K562 (cell line): Measurements from ENCODE around the gene MAZ. TPM values are rescaled to one million over a fixed set of nuclear protein-coding genes. Genes with fewer than 3 reads are reported as not detected.
A peak's percentile ranks its signal among the peaks of the same experiment; 100 is the strongest.

Experiments
- BACH1 ChIP-seq: fragments of 200-800 bp; sonication (Bioruptor generic); IDR thresholded peaks from 2 replicates; pipeline ENCODE4 v1.6.1; 2016; ENCODE audit warnings: missing genetic modification characterization, missing compliant biosample characterization
- CBX8 ChIP-seq: fragments of 200-600 bp; sonication (generic); IDR thresholded peaks from 2 replicates; pipeline ENCODE4 v1.6.1; 2012; ENCODE audit warnings: borderline replicate concordance, mixed run types, low read depth, mild to moderate bottlenecking, moderate library complexity, mixed read lengths, low read length, control low read depth, inconsistent platforms; ENCODE audit not compliant: poor library complexity, severe bottlenecking; ENCODE audit errors: extremely low read depth
- CEBPG ChIP-seq, 3 experiments: fragments of 200-800 bp in 1 of 3; sonication (Bioruptor generic) in 1 of 3; sonication (generic) in 1 of 3; formaldehyde crosslinking in 1 of 3; IDR thresholded peaks in 2 of 3; conservative IDR thresholded peaks in 1 of 3; 2 replicates each; pipeline versions ENCODE4 v1.6.1 to v1.8.0; 2016 to 2022; ENCODE audit warnings: missing compliant biosample characterization in 2 of 3, missing genetic modification characterization in 2 of 3, mild to moderate bottlenecking in 1 of 3, missing genetic modification reagents in 1 of 3
- DDX20 ChIP-seq: fragments of 450-650 bp; IDR thresholded peaks from 2 replicates; pipeline ENCODE4 v1.6.1; 2016; ENCODE audit warnings: missing genetic modification characterization, low read depth, mild to moderate bottlenecking, missing compliant biosample characterization, moderate library complexity
- DMBX1 ChIP-seq: fragments of 250-450 bp; sonication (Bioruptor Pico); IDR thresholded peaks from 2 replicates; pipeline ENCODE4 v1.8.0; 2022; ENCODE audit warnings: inconsistent platforms, mild to moderate bottlenecking, moderate library complexity, borderline replicate concordance
- E2F5 ChIP-seq: sonication (generic); formaldehyde crosslinking; IDR thresholded peaks from 2 replicates; pipeline ENCODE4 v1.8.0; 2022; ENCODE audit warnings: mild to moderate bottlenecking, missing genetic modification reagents
- FOXA3 ChIP-seq, 2 experiments: fragments of 450-650 bp in 1 of 2; sonication (generic) in 1 of 2; formaldehyde crosslinking; IDR thresholded peaks in 1 of 2; conservative IDR thresholded peaks in 1 of 2; 2 replicates each; pipeline versions ENCODE4 v1.4.0 to v1.8.0; 2020 to 2022; ENCODE audit warnings: mild to moderate bottlenecking in 2 of 2, missing genetic modification reagents in 1 of 2
- GTF2B ChIP-seq: IDR thresholded peaks from 2 replicates; pipeline ENCODE4 v1.6.1; 2011; ENCODE audit not compliant: insufficient read length; ENCODE audit errors: extremely low read depth
- GTF2E2 ChIP-seq: fragments of 200-800 bp; sonication (Bioruptor generic); IDR thresholded peaks from 2 replicates; pipeline ENCODE4 v1.6.1; 2016; ENCODE audit warnings: missing genetic modification characterization, missing compliant biosample characterization
- HDAC1 ChIP-seq, 2 experiments: fragments of 450-650 bp; IDR thresholded peaks; 2 replicates each; pipeline ENCODE4 v1.6.1; 2016 to 2017; ENCODE audit warnings: inconsistent platforms in 1 of 2, mild to moderate bottlenecking in 1 of 2, moderate library complexity in 1 of 2
- KAT7 ChIP-seq: sonication (generic); formaldehyde crosslinking; IDR thresholded peaks from 2 replicates; pipeline ENCODE4 v1.8.0; 2022; ENCODE audit warnings: missing genetic modification reagents, mild to moderate bottlenecking, borderline replicate concordance
- KLF1 ChIP-seq: fragments of 450-650 bp; IDR thresholded peaks from 2 replicates; pipeline ENCODE4 v1.6.1; 2016; ENCODE audit warnings: missing genetic modification characterization, missing compliant biosample characterization
- MEF2A ChIP-seq: IDR thresholded peaks from 2 replicates; pipeline ENCODE4 v1.6.1; 2011; ENCODE audit warnings: low read depth, mild to moderate bottlenecking, low read length, moderate library complexity; ENCODE audit not compliant: control insufficient read depth
- MTA1 ChIP-seq: fragments of 450-650 bp; IDR thresholded peaks from 2 replicates; pipeline ENCODE4 v1.6.1; 2017; ENCODE audit warnings: borderline replicate concordance
- POU5F1 ChIP-seq: fragments of 150-350 bp; IDR thresholded peaks from 2 replicates; pipeline ENCODE4 v1.6.1; 2014; ENCODE audit warnings: borderline replicate concordance, low read length, low read depth, mild to moderate bottlenecking; ENCODE audit not compliant: partially characterized antibody
- RB1 ChIP-seq: fragments of 450-650 bp; IDR thresholded peaks from 2 replicates; pipeline ENCODE4 v1.6.1; 2017; ENCODE audit warnings: low read depth, mild to moderate bottlenecking
- RNF2 ChIP-seq: sonication (generic); IDR thresholded peaks from 2 replicates; pipeline ENCODE4 v1.6.1; 2016
- SMAD2 ChIP-seq: fragments of 150-350 bp; IDR thresholded peaks from 2 replicates; pipeline ENCODE4 v1.6.1; 2014; ENCODE audit warnings: low read depth, mild to moderate bottlenecking, low read length
- TAF15 ChIP-seq: fragments of 200-400 bp; formaldehyde crosslinking; IDR thresholded peaks from 2 replicates; pipeline ENCODE4 v1.6.1; 2017; ENCODE audit warnings: mild to moderate bottlenecking, low read depth, low read length, moderate library complexity
- TGIF2 ChIP-seq: sonication (generic); formaldehyde crosslinking; IDR thresholded peaks from 2 replicates; pipeline ENCODE4 v1.8.1; 2022; ENCODE audit warnings: mild to moderate bottlenecking, missing genetic modification reagents, moderate library complexity
- YY1 ChIP-seq, 3 experiments: IDR thresholded peaks; 2 replicates each; pipeline ENCODE4 v1.6.1; 2011; ENCODE audit warnings: low read length in 2 of 3, mild to moderate bottlenecking in 2 of 3, moderate library complexity in 2 of 3, borderline replicate concordance in 1 of 3, control low read depth in 1 of 3, low read depth in 1 of 3; ENCODE audit not compliant: insufficient read depth in 3 of 3, insufficient replicate concordance in 2 of 3, control insufficient read depth in 1 of 3, insufficient read length in 1 of 3; ENCODE audit errors: extremely low read depth in 1 of 3
- ZNF143 ChIP-seq: sonication (generic); formaldehyde crosslinking; IDR thresholded peaks from 2 replicates; pipeline ENCODE4 v1.9.0; 2022; ENCODE audit warnings: mild to moderate bottlenecking, missing genetic modification reagents
- ZNF324 ChIP-seq: fragments of 250-450 bp; sonication (Bioruptor Pico); IDR thresholded peaks from 2 replicates; pipeline ENCODE4 v1.4.0; 2020; ENCODE audit warnings: mild to moderate bottlenecking
- ZNF644 ChIP-seq: fragments of 200-800 bp; sonication (Bioruptor generic); IDR thresholded peaks from 2 replicates; pipeline ENCODE4 v1.6.1; 2016; ENCODE audit warnings: low read depth, missing genetic modification characterization, missing compliant biosample characterization
- polyA plus RNA-seq, 8 experiments: library from polyadenylated mRNA; depleted of rRNA in 4 of 8; stranded (reverse) in 5 of 8; unstranded in 3 of 8; fragments of >200 nt; fragmentation: Nextera tagmentation in 2 of 8; fragmentation: Illumina TruSeq in 1 of 8; extraction: Ambion mirVana in 2 of 8; extraction: Trizol in 1 of 8; gene quantifications; 2 replicates each; pipeline versions ENCODE4 v1.2.1 to v1.2.3, GENCODE V29; 2011 to 2014; ENCODE audit warnings: inconsistent platforms in 1 of 8, missing spikeins in 1 of 8
- total RNA-seq, 7 experiments: library from RNA; depleted of rRNA in 6 of 7; stranded (reverse); fragments of >200 nt in 6 of 7; fragmentation: Illumina TruSeq in 2 of 7; extraction: Trizol in 2 of 7; gene quantifications; 2 replicates each; pipeline versions ENCODE4 v1.2.1 to v1.2.3, GENCODE V29; 2011 to 2021; ENCODE audit warnings: low replicate concordance in 1 of 7

MAZ gene
- total and polyA plus RNA-seq, 9 of the 15 experiments (the other 6 are each of a cell fraction or from before 2014, with no cell fraction given) = 45.4 to 532 (median 250) TPM

- TF ChIP-seq TGIF2 (CRISPR knock-in tag) (0 out of 2 replicates have a peak, but pooled peaks have one; percentile 79), E2F5 (CRISPR knock-in tag) (peak; percentile 73; the same call in 1 of the 2 replicates), ZNF324 (no peak), BACH1 (tag) (no peak), ZNF644 (tag) (no peak), TAF15 (no peak), POU5F1 (no peak), YY1 (IDR thresholded peaks at IDR 0.05; ENCODE audit: borderline replicate concordance in 1 of 3, control insufficient read depth in 1 of 3, extremely low read depth in 1 of 3, insufficient read depth in 3 of 3, insufficient read length in 1 of 3, insufficient replicate concordance in 2 of 3, low read depth in 1 of 3, low read length in 2 of 3) (peak in 1 of 3 experiments; percentile 34), HDAC1 (IDR thresholded peaks at IDR 0.05) (peak in 1 of 2 experiments; percentile 95; a peak in 2 of 4 replicates), DMBX1 (CRISPR knock-in tag) (no peak), SMAD2 (no peak), GTF2B (no peak), MEF2A (no peak), KLF1 (no peak), DDX20 (no peak), GTF2E2 (tag) (no peak), RNF2 (no peak; the same call in none of the 2 replicates), MTA1 (peak; percentile 22; the same call in 1 of the 2 replicates), RB1 (no peak), CEBPG (CRISPR knock-in tag; IDR thresholded peaks at IDR 0.05) (no peak; the same call in 1 of the 2 replicates), CEBPG (tag; conservative IDR thresholded peaks at IDR 0.05 in 1 of 2, IDR thresholded peaks at IDR 0.05 in 1 of 2) (no peak), FOXA3 (CRISPR knock-in tag; conservative IDR thresholded peaks at IDR 0.05 in 1 of 2, IDR thresholded peaks at IDR 0.05 in 1 of 2) (peak in 1 of 2 experiments; percentile 12; a peak in 2 of 4 replicates), ZNF143 (CRISPR knock-in tag) (no peak; the same call in 1 of the 2 replicates), KAT7 (CRISPR knock-in tag) (peak; percentile 93; the same call in 1 of the 2 replicates), CBX8 (no peak)
Measured at GRCh38 chr16:29807426-29808218, 1.3 kb downstream of the MAZ start (continued).
